H9 (cell line): ENCODE measurements around the gene SRSF12. TPM values are rescaled to one million over a fixed set of nuclear protein-coding genes. Genes with fewer than 3 reads are reported as not detected.

ENCODE experiments used
- DNase-seq: peaks from one replicate; pipeline ENCODE4 v3.0.0-alpha.2; 2017
- H2AFZ ChIP-seq: one replicate; pipeline ENCODE4 v1.6.1; 2013; ENCODE audit warnings: mild to moderate bottlenecking, low read length, control low read depth, moderate library complexity
- H2AK5ac ChIP-seq: 2 replicates; pipeline ENCODE4 v1.6.1; 2013; ENCODE audit warnings: low read length, control low read depth, mixed read lengths; ENCODE audit not compliant: insufficient read length
- H2BK120ac ChIP-seq: one replicate; pipeline ENCODE4 v1.6.1; 2013; ENCODE audit warnings: low read depth, mild to moderate bottlenecking, low read length, control low read depth, inconsistent platforms; ENCODE audit not compliant: poor library complexity, severe bottlenecking
- H2BK12ac ChIP-seq: 2 replicates; pipeline ENCODE4 v1.6.1; 2013; ENCODE audit warnings: low read length, control low read depth, mixed read lengths, low read depth; ENCODE audit not compliant: insufficient read length
- H2BK15ac ChIP-seq: 2 replicates; pipeline ENCODE4 v1.6.1; 2013; ENCODE audit warnings: low read depth, low read length, control low read depth
- H2BK20ac ChIP-seq: one replicate; pipeline ENCODE4 v1.6.1; 2013; ENCODE audit warnings: low read depth, mild to moderate bottlenecking, low read length, control low read depth, inconsistent platforms; ENCODE audit not compliant: poor library complexity, severe bottlenecking
- H2BK5ac ChIP-seq: 2 replicates; pipeline ENCODE4 v1.6.1; 2013; ENCODE audit warnings: low read length, control low read depth, mixed read lengths; ENCODE audit not compliant: insufficient read length
- H3K14ac ChIP-seq: 2 replicates; pipeline ENCODE4 v1.6.1; 2013; ENCODE audit warnings: low read length, control low read depth; ENCODE audit not compliant: insufficient read depth
- H3K18ac ChIP-seq: 2 replicates; pipeline ENCODE4 v1.6.1; 2013; ENCODE audit warnings: low read depth, mild to moderate bottlenecking, mixed read lengths, low read length, control low read depth; ENCODE audit not compliant: insufficient read length
- H3K23ac ChIP-seq: 2 replicates; pipeline ENCODE4 v1.6.1; 2013; ENCODE audit warnings: low read length, control low read depth, mixed read lengths, low read depth; ENCODE audit not compliant: insufficient read length
- H3K23me2 ChIP-seq: 2 replicates; pipeline ENCODE4 v1.6.1; 2013; ENCODE audit warnings: low read depth, mild to moderate bottlenecking, mixed read lengths, low read length, control low read depth; ENCODE audit not compliant: insufficient read length, poor library complexity, severe bottlenecking
- H3K27ac ChIP-seq: 2 replicates; pipeline ENCODE4 v1.5.1; 2013; ENCODE audit warnings: low read length, control low read depth, mixed read lengths, low read depth; ENCODE audit not compliant: insufficient read length
- H3K27me3 ChIP-seq: 2 replicates; pipeline ENCODE4 v1.6.1; 2013; ENCODE audit warnings: low read length, control low read depth, inconsistent platforms; ENCODE audit not compliant: insufficient read depth
- H3K4ac ChIP-seq: 2 replicates; pipeline ENCODE4 v1.6.1; 2013; ENCODE audit warnings: low read depth, mild to moderate bottlenecking, control low read depth, inconsistent platforms, low read length, moderate library complexity
- H3K4me1 ChIP-seq: 2 replicates; pipeline ENCODE4 v1.6.1; 2013; ENCODE audit warnings: low read length, control low read depth, inconsistent platforms; ENCODE audit not compliant: insufficient read depth
- H3K4me2 ChIP-seq: 2 replicates; pipeline ENCODE4 v1.6.1; 2013; ENCODE audit warnings: low read length, control low read depth, mixed read lengths; ENCODE audit not compliant: insufficient read length, insufficient read depth
- H3K56ac ChIP-seq: 2 replicates; pipeline ENCODE4 v1.6.1; 2013; ENCODE audit warnings: low read depth, mild to moderate bottlenecking, mixed read lengths, low read length, control low read depth; ENCODE audit not compliant: insufficient read length
- H3K79me1 ChIP-seq: 2 replicates; pipeline ENCODE4 v1.6.1; 2013; ENCODE audit warnings: low read depth, mild to moderate bottlenecking, moderate library complexity, low read length, control low read depth, inconsistent platforms; ENCODE audit not compliant: insufficient read depth, poor library complexity, severe bottlenecking
- H3K79me2 ChIP-seq: 2 replicates; pipeline ENCODE4 v1.6.1; 2013; ENCODE audit warnings: low read length, control low read depth, inconsistent platforms; ENCODE audit not compliant: insufficient read depth
- H3K9ac ChIP-seq: 2 replicates; pipeline ENCODE4 v1.6.1; 2013; ENCODE audit warnings: low read length, control low read depth, mixed read lengths; ENCODE audit not compliant: insufficient read length; ENCODE audit errors: extremely low read depth
- H3K9me3 ChIP-seq: one replicate; pipeline ENCODE4 v1.6.1; 2013; ENCODE audit warnings: low read depth, low read length, inconsistent platforms; ENCODE audit not compliant: control insufficient read depth
- H3T11ph ChIP-seq: one replicate; pipeline ENCODE4 v1.6.1; 2013; ENCODE audit warnings: mild to moderate bottlenecking, low read length, control low read depth, inconsistent platforms
- H4K20me1 ChIP-seq: one replicate; pipeline ENCODE4 v1.6.1; 2013; ENCODE audit not compliant: control insufficient read depth, insufficient read length, insufficient read depth
- H4K5ac ChIP-seq: 2 replicates; pipeline ENCODE4 v1.6.1; 2013; ENCODE audit warnings: low read depth, mild to moderate bottlenecking, mixed read lengths, low read length, control low read depth; ENCODE audit not compliant: insufficient read length
- H4K8ac ChIP-seq: replicated peaks from 2 replicates; pipeline ENCODE4 v1.6.1; 2013; ENCODE audit warnings: low read length, control low read depth, mixed read lengths, low read depth; ENCODE audit not compliant: insufficient read length
- H4K91ac ChIP-seq: 2 replicates; pipeline ENCODE4 v1.6.1; 2013; ENCODE audit warnings: low read depth, mild to moderate bottlenecking, moderate library complexity, mixed read lengths, low read length, control low read depth; ENCODE audit not compliant: insufficient read length
- H3K27ac Mint-ChIP-seq, 3 experiments: 2 replicates in 2 of 3; 3 replicates in 1 of 3; pipeline ENCODE4 v1.8.0; 2020 to 2021; ENCODE audit warnings: mixed read lengths in 3 of 3, mild to moderate bottlenecking in 1 of 3, moderate library complexity in 1 of 3
- H3K27me3 Mint-ChIP-seq: 2 replicates; pipeline ENCODE4 v1.8.0; 2021; ENCODE audit warnings: low read depth, mild to moderate bottlenecking, moderate library complexity, mixed read lengths
- H3K36me3 Mint-ChIP-seq, 3 experiments: 2 replicates in 2 of 3; 3 replicates in 1 of 3; pipeline ENCODE4 v1.8.0; 2020 to 2021; ENCODE audit warnings: low read depth in 3 of 3, mixed read lengths in 3 of 3; ENCODE audit not compliant: insufficient read depth in 1 of 3
- H3K4me1 Mint-ChIP-seq, 2 experiments: 2 replicates each; pipeline ENCODE4 v1.8.0; 2020; ENCODE audit warnings: mixed read lengths in 2 of 2
- H3K4me3 Mint-ChIP-seq, 2 experiments: 2 replicates in 1 of 2; 3 replicates in 1 of 2; pipeline ENCODE4 v1.8.0; 2020 to 2021; ENCODE audit warnings: mild to moderate bottlenecking in 2 of 2, mixed read lengths in 2 of 2, moderate library complexity in 1 of 2
- H3K9me3 Mint-ChIP-seq, 2 experiments: 2 replicates in 1 of 2; 3 replicates in 1 of 2; pipeline ENCODE4 v1.8.0; 2020; ENCODE audit warnings: mild to moderate bottlenecking in 2 of 2, mixed read lengths in 2 of 2, moderate library complexity in 1 of 2
- CTCF ChIP-seq: fragments of 200-600 bp; sonication (generic); conservative IDR thresholded peaks from 3 replicates; pipeline ENCODE4 v1.8.0; 2021; ENCODE audit warnings: antibody characterized with exemption, mild to moderate bottlenecking
- WGBS: extraction: QIAGEN DNeasy Blood & Tissue Kit; methylation state at CpG from one replicate; pipeline ENCODE4 v1.1.7; 2013; ENCODE audit warnings: missing lambda C conversion rate, low lambda C conversion rate, mixed read lengths; ENCODE audit not compliant: insufficient read length; ENCODE audit errors: extremely low coverage; 5-methylcytosine and 5-hydroxymethylcytosine counted together
- total RNA-seq: library from RNA; stranded (reverse); gene quantifications from 2 replicates; pipeline ENCODE4 v1.2.1, GENCODE V29; 2021

SRSF12 gene
- total RNA-seq, 1 experiment from 2014 or later: 7.6 TPM

DNA sequence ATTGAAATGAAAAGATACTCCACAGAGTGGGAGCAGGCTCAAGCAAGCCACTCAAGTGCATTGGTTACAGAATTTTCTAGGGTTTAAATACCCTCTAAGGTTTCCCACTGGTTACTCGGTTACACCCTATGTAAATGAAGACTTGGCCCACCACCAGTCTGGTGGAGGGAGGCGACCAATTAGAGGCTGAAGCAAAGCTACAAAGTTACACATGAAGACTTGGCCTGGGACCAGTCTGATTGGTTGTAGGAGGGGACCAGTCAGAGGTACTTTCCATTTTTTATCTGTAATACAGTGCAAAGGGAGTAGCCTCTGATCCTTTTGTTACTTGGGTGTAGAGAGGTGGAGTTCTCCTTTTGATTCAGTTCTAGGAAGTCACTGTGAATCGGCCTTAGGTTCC is 7.6 kb downstream of the SRSF12 start:
- Histone ChIP-seq H3K9me3 (no peaks in the 10 kb centered on the region), H3K27ac (no peak overlapping the region), H4K20me1 (no peaks in the 10 kb centered on the region), H2AK5ac (no peak overlapping the region), H3K14ac (no peak overlapping the region), H2BK20ac (no peak overlapping the region), H3K79me1 (no peaks in the 10 kb centered on the region), H3K56ac (no peak overlapping the region), H4K5ac (no peak overlapping the region), H3K4me1 (no peaks in the 10 kb centered on the region), H3K18ac (no peak overlapping the region), H4K8ac (no peak overlapping the region), H3K79me2 (no peaks in the 10 kb centered on the region), H2AFZ (no peak overlapping the region), H4K91ac (no peak overlapping the region), H2BK12ac (no peak overlapping the region), H3K4me2 (no peak overlapping the region), H3K23me2 (no peaks in the 10 kb centered on the region), H3K27me3 (no peaks in the 10 kb centered on the region), H2BK120ac (no peak overlapping the region), H3K9ac (no peak overlapping the region), H3T11ph (no peak overlapping the region), H3K4ac (no peak overlapping the region), H2BK15ac (no peak overlapping the region), H2BK5ac (no peak overlapping the region), H3K23ac (no peak overlapping the region)
- H3K27me3 Mint-ChIP-seq: no peaks in the 10 kb centered on the region
- no peaks in the 10 kb centered on the region for H3K9me3 Mint-ChIP-seq
- no peak for DNase-seq
- WGBS: no CpG with 5 or more reads among the region's 3 CpGs
- no peak overlapping the region for H3K27ac Mint-ChIP-seq
- TF ChIP-seq CTCF: no peak
- no peak overlapping the region for H3K4me3 Mint-ChIP-seq
- H3K36me3 Mint-ChIP-seq: peaks cover 1 to 2% (median 2%) of the 10 kb centered on the region in 3 experiments; a peak in 6 of 7 replicates
- no peaks in the 10 kb centered on the region for H3K4me1 Mint-ChIP-seq
